ENCODE data around the gene VAV3. TPM values are rescaled to one million over a fixed set of nuclear protein-coding genes. Genes with fewer than 3 reads are reported as not detected.

The VAV3 gene
- total and polyA plus RNA-seq, 10 donors = 10.5 to 63.0 (median 38.8) TPM

DNA sequence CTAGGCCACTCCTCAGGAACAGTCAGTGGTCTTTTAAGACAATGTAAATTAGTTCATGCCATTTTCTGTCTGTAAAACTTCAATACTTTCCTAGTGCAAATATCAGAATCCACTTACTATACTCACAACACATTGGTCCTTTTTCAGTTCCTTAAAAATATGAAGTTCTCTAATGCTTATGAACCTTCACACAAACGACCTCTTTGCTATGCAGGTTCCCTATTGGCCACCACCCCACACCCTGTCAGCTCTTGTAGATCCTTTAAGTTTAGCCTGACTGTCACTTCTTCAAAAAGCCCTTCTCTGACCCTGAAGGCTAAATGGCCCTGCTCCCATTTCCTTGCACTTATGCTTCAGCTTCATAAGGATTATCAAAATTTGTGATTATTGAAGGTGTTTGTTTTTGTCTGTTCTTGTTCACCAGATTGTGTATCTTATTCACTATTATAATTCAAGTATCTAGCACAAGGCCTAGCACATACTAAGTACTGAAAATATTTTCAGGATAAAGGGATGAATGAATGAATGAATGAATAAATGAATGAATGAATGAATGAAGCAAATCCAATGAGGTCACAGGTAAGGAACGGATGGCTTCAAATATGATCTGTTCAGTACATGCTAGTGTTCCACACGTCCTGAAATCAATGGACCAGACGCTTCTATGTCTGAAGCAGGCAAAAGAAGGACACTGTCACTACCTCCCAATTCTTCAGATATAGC lies 373.9 kb downstream of the VAV3 start:
- no peak for DNase-seq
- Histone ChIP-seq H3K36me3 (peaks cover 0 to 89% (median 11%) of the 10 kb centered on the region in 6 donors), H3K27me3 (replicated peaks in 1 of 7) (no peaks in the 10 kb centered on the region), H3K4me3 (no peak overlapping the region), H3K27ac (no peak overlapping the region), H3K4me1 (peaks cover 0 to 14% (median 0%) of the 10 kb centered on the region in 6 donors), H3K9me3 (no peaks in the 10 kb centered on the region)
- no peak for TF ChIP-seq CTCF (IDR thresholded peaks at IDR 0.05 in 8 of 11, conservative IDR thresholded peaks at IDR 0.05 in 3 of 11)
- no peak for TF ChIP-seq POLR2AphosphoS5 (IDR thresholded peaks at IDR 0.05)
- no peak for TF ChIP-seq POLR2A (IDR thresholded peaks at IDR 0.05)
- intact Hi-C loops (cut with DNase I; ENCODE audit: low total_unique reads) = no loop called here
- 67 to 85% (median 82%) methylated on average over 4 of the region's 4 CpGs for WGBS, 5 donors

GRCh38 chr1:107590087-107590486 lies 374.9 kb downstream of the VAV3 start:
- no peak for DNase-seq
- intact Hi-C loops (cut with DNase I; ENCODE audit: low total_unique reads) = no loop called here
- Histone ChIP-seq H3K4me1 (peaks cover 0 to 14% (median 0%) of the 10 kb centered on the region in 6 donors), H3K27ac (no peak overlapping the region), H3K9me3 (no peaks in the 10 kb centered on the region), H3K27me3 (replicated peaks in 1 of 7) (no peaks in the 10 kb centered on the region), H3K4me3 (no peak overlapping the region), H3K36me3 (peaks cover 0 to 89% (median 8%) of the 10 kb centered on the region in 6 donors)
- TF ChIP-seq POLR2AphosphoS5 (IDR thresholded peaks at IDR 0.05) (no peak), CTCF (IDR thresholded peaks at IDR 0.05 in 8 of 11, conservative IDR thresholded peaks at IDR 0.05 in 3 of 11) (no peak), POLR2A (IDR thresholded peaks at IDR 0.05) (no peak)

GRCh38 chr1:107588321-107588720 lies 376.7 kb downstream of the VAV3 start:
- Histone ChIP-seq H3K36me3 (peaks cover 0 to 76% (median 5%) of the 10 kb centered on the region in 6 donors), H3K9me3 (no peaks in the 10 kb centered on the region), H3K27ac (no peak overlapping the region), H3K27me3 (replicated peaks in 1 of 7) (no peaks in the 10 kb centered on the region), H3K4me1 (peaks cover 0 to 1% (median 0%) of the 10 kb centered on the region in 6 donors), H3K4me3 (no peak overlapping the region)
- WGBS, 5 donors = 83 to 100% (median 96%) methylated on average over 1 of the region's 1 CpG
- intact Hi-C loops (cut with DNase I; ENCODE audit: low total_unique reads) = no loop called here
- TF ChIP-seq POLR2AphosphoS5 (IDR thresholded peaks at IDR 0.05) (no peak), CTCF (IDR thresholded peaks at IDR 0.05 in 8 of 11, conservative IDR thresholded peaks at IDR 0.05 in 3 of 11) (no peak), POLR2A (IDR thresholded peaks at IDR 0.05) (no peak)
- no peak for DNase-seq

DNA sequence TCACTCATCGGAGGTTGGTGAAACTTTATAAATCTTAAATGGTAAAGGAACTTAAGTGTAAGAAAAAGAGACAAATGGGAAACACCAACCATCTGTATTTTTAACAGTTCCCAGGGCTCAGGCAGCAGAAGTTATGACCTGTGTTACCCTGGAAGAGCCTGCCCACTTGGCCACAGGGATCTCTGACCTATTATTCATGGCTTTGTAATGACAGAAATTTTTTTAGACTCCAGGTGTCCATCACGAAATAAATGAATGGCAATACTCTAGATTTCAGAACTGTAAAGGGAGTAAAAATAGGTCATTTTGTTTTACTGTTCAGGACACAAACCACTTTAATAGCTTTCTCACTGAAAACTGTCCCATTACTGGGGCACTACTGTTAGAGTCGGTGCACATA lies 389.8 kb downstream of the VAV3 start:
- 80 to 94% (median 93%) methylated on average over 3 of the region's 3 CpGs for WGBS, 5 donors
- no peaks in the 10 kb centered on the region for H3K9me3 ChIP-seq
- intact Hi-C loops (cut with DNase I; ENCODE audit: low total_unique reads) = no loop called here
- H3K27me3 ChIP-seq (replicated peaks in 1 of 7) = no peaks in the 10 kb centered on the region
- no peak overlapping the region for H3K4me3 ChIP-seq
- no peak for DNase-seq
- TF ChIP-seq POLR2A (IDR thresholded peaks at IDR 0.05) (no peak), CTCF (IDR thresholded peaks at IDR 0.05 in 8 of 11, conservative IDR thresholded peaks at IDR 0.05 in 3 of 11) (no peak), POLR2AphosphoS5 (IDR thresholded peaks at IDR 0.05) (no peak)
- no peaks in the 10 kb centered on the region for H3K4me1 ChIP-seq
- H3K27ac ChIP-seq = no peak overlapping the region
- H3K36me3 ChIP-seq = peaks cover 0 to 82% (median 28%) of the 10 kb centered on the region in 6 donors

All from spleen (tissue), 11 donors.